HG02938 (cell line): ENCODE measurements around the gene GTF2H4.

Experiments used
- ATAC-seq: cut with Tn5 transposase; IDR thresholded peaks from one replicate; pipeline ENCODE4 v1.9.1; 2021; ENCODE audit warnings: mild to moderate bottlenecking, moderate library complexity; ENCODE audit not compliant: unreplicated experiment

The GTF2H4 gene

GRCh38 chr6:30951907-30952469 is 44.0 kb downstream of the GTF2H4 start:
- ATAC-seq: no peak

- ATAC-seq: no peak
These were observed 46.8 kb downstream of the GTF2H4 start for GRCh38 chr6:30954631-30955366.

GRCh38 chr6:30955367-30956042 is 47.5 kb downstream of the GTF2H4 start:
- ATAC-seq: no peak

- ATAC-seq: no peak
These were observed 49.7 kb downstream of the GTF2H4 start for GRCh38 chr6:30957716-30958115.

- no peak for ATAC-seq
These were observed 53.1 kb downstream of the GTF2H4 start for GRCh38 chr6:30960907-30961673.

- ATAC-seq: no peak
These were observed 54.7 kb downstream of the GTF2H4 start for GRCh38 chr6:30962716-30963115.

GRCh38 chr6:30963641-30964040 is 55.6 kb downstream of the GTF2H4 start:
- no peak for ATAC-seq
